Measurements from ENCODE around the gene DPYD.

DPYD gene

GRCh38 chr1:97063532-97063931 lies 857.3 kb downstream of the DPYD start:
- no peak for DNase-seq (ENCODE audit: low spot score)
- TF ChIP-seq CTCF (conservative IDR thresholded peaks at IDR 0.05; ENCODE audit: low read depth) = no peak
- H3K27ac ChIP-seq = no peak overlapping the region
- ChIA-PET CTCF (no interaction called here), POLR2A (ENCODE audit: low non-redundant PET) (no interaction called here)

GRCh38 chr1:97061604-97062003 lies 859.2 kb downstream of the DPYD start:
- TF ChIP-seq CTCF (conservative IDR thresholded peaks at IDR 0.05; ENCODE audit: low read depth) = no peak
- POLR2A ChIA-PET (ENCODE audit: low non-redundant PET) = no interaction called here
- CTCF ChIA-PET = no interaction called here
- no peak overlapping the region for H3K27ac ChIP-seq
- DNase-seq (ENCODE audit: low spot score) = no peak

- CTCF ChIA-PET = no interaction called here
- TF ChIP-seq CTCF (conservative IDR thresholded peaks at IDR 0.05; ENCODE audit: low read depth) = no peak
- no peak for DNase-seq (ENCODE audit: low spot score)
- POLR2A ChIA-PET (ENCODE audit: low non-redundant PET) = no interaction called here
- H3K27ac ChIP-seq = no peak overlapping the region
Measured at GRCh38 chr1:97056386-97056785, 864.4 kb downstream of the DPYD start.

GRCh38 chr1:97053268-97053667 lies 867.6 kb downstream of the DPYD start:
- no peak for DNase-seq (ENCODE audit: low spot score)
- ChIA-PET CTCF (no interaction called here), POLR2A (ENCODE audit: low non-redundant PET) (no interaction called here)
- TF ChIP-seq CTCF (conservative IDR thresholded peaks at IDR 0.05; ENCODE audit: low read depth) = no peak
- no peak overlapping the region for H3K27ac ChIP-seq

- ChIA-PET CTCF (no interaction called here), POLR2A (ENCODE audit: low non-redundant PET) (no interaction called here)
- TF ChIP-seq CTCF (conservative IDR thresholded peaks at IDR 0.05; ENCODE audit: low read depth) = no peak
- no peak overlapping the region for H3K27ac ChIP-seq
- DNase-seq (ENCODE audit: low spot score) = no peak
Measured at GRCh38 chr1:97051823-97052222, 869.0 kb downstream of the DPYD start.

- TF ChIP-seq CTCF (conservative IDR thresholded peaks at IDR 0.05; ENCODE audit: low read depth) = no peak
- CTCF ChIA-PET = interaction anchor here (0.5 to 0.6 kb wide), 2 partner anchors 883 to 957 kb away, joined by 3 to 8 read pairs; no protein-coding TSS in a partner anchor
- no peak overlapping the region for H3K27ac ChIP-seq
- no peak for DNase-seq (ENCODE audit: low spot score)
- POLR2A ChIA-PET (ENCODE audit: low non-redundant PET) = no interaction called here
Measured at GRCh38 chr1:97050506-97050905, 870.3 kb downstream of the DPYD start.

- no peak for TF ChIP-seq CTCF (conservative IDR thresholded peaks at IDR 0.05; ENCODE audit: low read depth)
- no peak overlapping the region for H3K27ac ChIP-seq
- ChIA-PET POLR2A (ENCODE audit: low non-redundant PET) (no interaction called here), CTCF (interaction anchor here (0.6 to 0.7 kb wide), 2 partner anchors 33 to 1817 kb away, joined by 3 read pairs; no protein-coding TSS in a partner anchor)
- DNase-seq (ENCODE audit: low spot score) = no peak
Measured at GRCh38 chr1:97047421-97047793, 873.4 kb downstream of the DPYD start.
